ENCODE results near the gene HES1.

The HES1 gene

GRCh38 chr3:194137008-194137505, 1.1 kb downstream of the HES1 start:
- in situ Hi-C loops (cut with HindIII; ENCODE audit: low sequenced_read_pairs): no loop called here
- DNase-seq (ENCODE audit: low read depth, low spot score): peak; percentile 81
- peak overlapping the region; percentile 60 for H3K4me3 ChIP-seq (ENCODE audit: low read depth, low read length)
- no peak for TF ChIP-seq CTCF (IDR thresholded peaks at IDR 0.05; ENCODE audit: low read depth, low read length)

- peak overlapping the region; percentile 60 for H3K4me3 ChIP-seq (ENCODE audit: low read depth, low read length)
- TF ChIP-seq CTCF (IDR thresholded peaks at IDR 0.05; ENCODE audit: low read depth, low read length): peak; percentile 45
- peak; percentile 61 for DNase-seq (ENCODE audit: low read depth, low spot score)
- in situ Hi-C loops (cut with HindIII; ENCODE audit: low sequenced_read_pairs): no loop called here
These were observed 1.8 kb downstream of the HES1 start for GRCh38 chr3:194137506-194138474.

GRCh38 chr3:194138732-194139070, 2.8 kb downstream of the HES1 start:
- TF ChIP-seq CTCF (IDR thresholded peaks at IDR 0.05; ENCODE audit: low read depth, low read length): no peak
- in situ Hi-C loops (cut with HindIII; ENCODE audit: low sequenced_read_pairs): no loop called here
- no peak for DNase-seq (ENCODE audit: low read depth, low spot score)
- H3K4me3 ChIP-seq (ENCODE audit: low read depth, low read length): peak overlapping the region; percentile 23

GRCh38 chr3:194139071-194139813, 3.3 kb downstream of the HES1 start:
- in situ Hi-C loops (cut with HindIII; ENCODE audit: low sequenced_read_pairs): no loop called here
- DNase-seq (ENCODE audit: low read depth, low spot score): peak; percentile 87
- H3K4me3 ChIP-seq (ENCODE audit: low read depth, low read length): no peak overlapping the region
- TF ChIP-seq CTCF (IDR thresholded peaks at IDR 0.05; ENCODE audit: low read depth, low read length): no peak

GRCh38 chr3:194139814-194140391, 4.0 kb downstream of the HES1 start:
- no peak overlapping the region for H3K4me3 ChIP-seq (ENCODE audit: low read depth, low read length)
- DNase-seq (ENCODE audit: low read depth, low spot score): no peak
- no peak for TF ChIP-seq CTCF (IDR thresholded peaks at IDR 0.05; ENCODE audit: low read depth, low read length)
- in situ Hi-C loops (cut with HindIII; ENCODE audit: low sequenced_read_pairs): no loop called here
